Spinal cord (tissue), 10 donors: ENCODE data around the gene SPRR2E. TPM values are rescaled to one million over a fixed set of nuclear protein-coding genes. Genes with fewer than 3 reads are reported as not detected.
"Not testable (repeated sequence)": the region's sequence is repeated elsewhere in the genome, so short reads cannot be mapped to it uniquely, and the experiment has no call there.

Experiments used
- DNase-seq, 6 donors: peaks; one replicate each; pipeline versions ENCODE4 v3.0.0 to v3.0.0-alpha.2; 2013 to 2015; ENCODE audit warnings: low spot score in 6 of 6, low read depth in 4 of 6
- H3K27ac ChIP-seq: one replicate; pipeline ENCODE4 v1.5.1; 2013; ENCODE audit warnings: low read depth, low read length, control low read depth
- H3K27me3 ChIP-seq: one replicate; pipeline ENCODE4 v1.6.1; 2013; ENCODE audit warnings: low read length; ENCODE audit not compliant: control insufficient read depth, insufficient read depth
- H3K36me3 ChIP-seq: one replicate; pipeline ENCODE4 v1.6.1; 2013; ENCODE audit warnings: low read length; ENCODE audit not compliant: control insufficient read depth, insufficient read depth
- H3K4me1 ChIP-seq: one replicate; pipeline ENCODE4 v1.6.1; 2013; ENCODE audit warnings: low read length; ENCODE audit not compliant: control insufficient read depth, insufficient read depth
- H3K4me3 ChIP-seq: one replicate; pipeline ENCODE4 v1.5.1; 2013; ENCODE audit warnings: low read depth, low read length, control low read depth
- H3K9me3 ChIP-seq: one replicate; pipeline ENCODE4 v1.6.1; 2013; ENCODE audit warnings: low read length; ENCODE audit not compliant: control insufficient read depth, insufficient read depth
- WGBS: methylation state at CpG from one replicate; pipeline ENCODE4 v1.1.5; 2013; ENCODE audit warnings: missing lambda C conversion rate; ENCODE audit not compliant: insufficient coverage; 5-methylcytosine and 5-hydroxymethylcytosine counted together
- long read RNA-seq, 4 donors: transcript quantifications; one replicate each; lab custom pipeline, GENCODE V29; 2026
- polyA plus RNA-seq, 2 donors: library from polyadenylated mRNA; unstranded; fragments of 120-200 nt; gene quantifications; one replicate each; pipeline ENCODE4 v1.2.1, GENCODE V29; 2013; ENCODE audit not compliant: insufficient read length in 2 of 2
- total RNA-seq, 2 donors: library from RNA; depleted of rRNA in 1 of 2; stranded (reverse); fragments of 120-200 nt in 1 of 2; fragments of >200 nt in 1 of 2; gene quantifications; one replicate each; pipeline versions ENCODE4 v1.2.3 to v1.2.4, GENCODE V29; 2013 to 2014
- donor health status: healthy.

SPRR2E gene
- not detected for total RNA-seq
- polyA plus RNA-seq: not detected
- long read RNA-seq, donor 1: 0 reads
- long read RNA-seq, donor 2: 0 reads
- long read RNA-seq, donor 3: 0 reads
- long read RNA-seq, donor 4: 0 reads

GRCh38 chr1:153094426-153094825, at the start of gene SPRR2E:
TSS of gene SPRR2E (minus strand) at chr1:153094526. CDS start at chr1:153093751, 775 bp downstream.
- Histone ChIP-seq H3K4me3 (no peak within 1 kb of the TSS), H3K4me1 (no peaks in the 10 kb centered on the region), H3K27me3 (no peaks in the 10 kb centered on the region), H3K36me3 (no peaks in the 10 kb centered on the region), H3K27ac (no peak within 1 kb of the TSS), H3K9me3 (no peaks in the 10 kb centered on the region)
- DNase-seq: no peak

- no peaks in the 10 kb centered on the region for H3K4me1 ChIP-seq
- no peak overlapping the region for H3K27ac ChIP-seq
- WGBS: 100% methylated on average over 1 of the region's 3 CpGs
- no peak overlapping the region for H3K4me3 ChIP-seq
- no peaks in the 10 kb centered on the region for H3K27me3 ChIP-seq
- H3K36me3 ChIP-seq: no peaks in the 10 kb centered on the region
- H3K9me3 ChIP-seq: no peaks in the 10 kb centered on the region
- no peak for DNase-seq
These were observed 47.1 kb upstream of the SPRR2E start for GRCh38 chr1:153141377-153141776.

- WGBS: 73% methylated on average over 3 of the region's 3 CpGs
- Histone ChIP-seq H3K4me1 (no peaks in the 10 kb centered on the region), H3K9me3 (no peaks in the 10 kb centered on the region), H3K4me3 (no peak overlapping the region), H3K36me3 (no peaks in the 10 kb centered on the region), H3K27me3 (no peaks in the 10 kb centered on the region), H3K27ac (no peak overlapping the region)
- no peak for DNase-seq
These were observed 46.2 kb upstream of the SPRR2E start for GRCh38 chr1:153140484-153140883.

GRCh38 chr1:153133743-153134142, 39.4 kb upstream of the SPRR2E start:
- Histone ChIP-seq H3K4me3 (no peak overlapping the region), H3K36me3 (no peaks in the 10 kb centered on the region), H3K27me3 (no peaks in the 10 kb centered on the region), H3K9me3 (no peaks in the 10 kb centered on the region), H3K27ac (no peak overlapping the region), H3K4me1 (no peaks in the 10 kb centered on the region)
- WGBS: 77% methylated on average over 2 of the region's 2 CpGs
- DNase-seq: no peak

GRCh38 chr1:153133267-153133666, 38.9 kb upstream of the SPRR2E start:
- Histone ChIP-seq H3K4me1 (no peaks in the 10 kb centered on the region), H3K4me3 (no peak overlapping the region), H3K9me3 (no peaks in the 10 kb centered on the region), H3K36me3 (no peaks in the 10 kb centered on the region), H3K27me3 (no peaks in the 10 kb centered on the region), H3K27ac (no peak overlapping the region)
- WGBS: 65% methylated on average over 1 of the region's 1 CpG
- no peak for DNase-seq

- DNase-seq, H3K36me3 ChIP-seq, H3K4me1 ChIP-seq, H3K27me3 ChIP-seq, H3K9me3 ChIP-seq, H3K4me3 ChIP-seq, H3K27ac ChIP-seq: not testable (repeated sequence)
- WGBS: 100% methylated on average over 1 of the region's 4 CpGs
These were observed 34.4 kb upstream of the SPRR2E start for GRCh38 chr1:153128688-153129087.

GRCh38 chr1:153127296-153127695, 33.0 kb upstream of the SPRR2E start:
- DNase-seq: no peak
- H3K27me3 ChIP-seq: no peaks in the 10 kb centered on the region
- no peak overlapping the region for H3K27ac ChIP-seq
- 78% methylated on average over 2 of the region's 2 CpGs for WGBS
- H3K36me3 ChIP-seq: no peaks in the 10 kb centered on the region
- no peak overlapping the region for H3K4me3 ChIP-seq
- H3K9me3 ChIP-seq: no peaks in the 10 kb centered on the region
- no peaks in the 10 kb centered on the region for H3K4me1 ChIP-seq

GRCh38 chr1:153125536-153125935, 31.2 kb upstream of the SPRR2E start:
- H3K27me3 ChIP-seq: no peaks in the 10 kb centered on the region
- H3K9me3 ChIP-seq: no peaks in the 10 kb centered on the region
- DNase-seq: no peak
- H3K4me3 ChIP-seq: no peak overlapping the region
- no peaks in the 10 kb centered on the region for H3K36me3 ChIP-seq
- WGBS: no CpG with 5 or more reads among the region's 1 CpG
- no peaks in the 10 kb centered on the region for H3K4me1 ChIP-seq
- no peak overlapping the region for H3K27ac ChIP-seq

GRCh38 chr1:153123793-153124192, 29.5 kb upstream of the SPRR2E start:
- not testable (repeated sequence) for H3K9me3 ChIP-seq, H3K27me3 ChIP-seq, H3K4me3 ChIP-seq, H3K4me1 ChIP-seq, DNase-seq, H3K27ac ChIP-seq, H3K36me3 ChIP-seq
- WGBS: 62% methylated on average over 8 of the region's 8 CpGs

- H3K4me3 ChIP-seq: no peak overlapping the region
- WGBS: 50% methylated on average over 3 of the region's 3 CpGs
- DNase-seq: no peak
These were observed 28.6 kb upstream of the SPRR2E start for GRCh38 chr1:153122831-153123421.

More at GRCh38 chr1:153122831-153123421, 28.6 kb upstream of the SPRR2E start:
- Histone ChIP-seq H3K27me3 (no peaks in the 10 kb centered on the region), H3K9me3 (no peaks in the 10 kb centered on the region), H3K36me3 (no peaks in the 10 kb centered on the region), H3K27ac (no peak overlapping the region), H3K4me1 (no peaks in the 10 kb centered on the region)
